WI38 (cell line): ENCODE data around the gene HERC3.

ENCODE experiments used
- H3K4me3 ChIP-seq: 2 replicates; pipeline ENCODE4 v1.5.1; 2011; ENCODE audit warnings: low read depth, mild to moderate bottlenecking, control low read depth, low read length
- CTCF ChIP-seq: IDR thresholded peaks from 2 replicates; pipeline ENCODE4 v1.5.1; 2012; ENCODE audit warnings: low read depth, mild to moderate bottlenecking, control low read depth, low read length

The HERC3 gene

GRCh38 chr4:88619971-88620370 lies 27.7 kb downstream of the HERC3 start:
- TF ChIP-seq CTCF = no peak
- no peak overlapping the region for H3K4me3 ChIP-seq

- no peak for TF ChIP-seq CTCF
- H3K4me3 ChIP-seq = no peak overlapping the region
Observed at GRCh38 chr4:88621763-88622327, 29.6 kb downstream of the HERC3 start.

GRCh38 chr4:88623097-88623496 lies 30.8 kb downstream of the HERC3 start:
- no peak for TF ChIP-seq CTCF
- H3K4me3 ChIP-seq = no peak overlapping the region

GRCh38 chr4:88628746-88629145 lies 36.5 kb downstream of the HERC3 start:
- no peak overlapping the region for H3K4me3 ChIP-seq
- TF ChIP-seq CTCF = no peak

- TF ChIP-seq CTCF = no peak
- H3K4me3 ChIP-seq = no peak overlapping the region
Observed at GRCh38 chr4:88629826-88630225, 37.5 kb downstream of the HERC3 start.

- no peak for TF ChIP-seq CTCF
- H3K4me3 ChIP-seq = no peak overlapping the region
Observed at GRCh38 chr4:88630756-88631155, 38.5 kb downstream of the HERC3 start.

- no peak overlapping the region for H3K4me3 ChIP-seq
- TF ChIP-seq CTCF = no peak
Observed at GRCh38 chr4:88643932-88644331, 51.7 kb downstream of the HERC3 start.
